ENCODE data around the gene ELL2.
"Not testable (repeated sequence)": the region's sequence is repeated elsewhere in the genome, so short reads cannot be mapped to it uniquely, and the experiment has no call there.

ELL2 gene

DNA sequence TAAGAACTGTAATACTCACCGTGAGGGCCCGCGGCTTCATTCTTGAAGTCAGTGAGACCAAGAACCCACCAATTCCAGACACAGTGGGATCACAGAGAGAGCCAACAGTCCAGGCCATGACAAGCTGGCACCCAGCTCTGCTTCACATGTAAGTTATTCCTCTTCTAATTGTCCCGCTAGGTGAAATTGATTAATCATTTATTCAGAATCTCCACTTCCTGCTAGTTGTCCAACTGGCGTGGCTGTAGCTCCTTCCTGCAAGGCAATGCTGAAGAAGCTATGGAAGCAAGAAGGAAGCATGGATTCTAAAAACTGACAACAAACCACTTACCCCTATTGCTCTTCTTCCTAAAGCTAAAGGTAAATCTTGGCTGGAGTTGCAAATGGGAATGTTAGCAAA, 109.1 kb downstream of the ELL2 start:
- TF ChIP-seq ZNF8 (CRISPR knock-in tag; IDR thresholded peaks at IDR 0.05) (no peak), RARB (CRISPR knock-in tag; IDR thresholded peaks at IDR 0.05) (no peak), TCF4 (CRISPR knock-in tag; IDR thresholded peaks at IDR 0.05; ENCODE audit: borderline replicate concordance) (no peak), ZC3H10 (CRISPR knock-in tag; IDR thresholded peaks at IDR 0.05) (no peak), SNAI2 (CRISPR knock-in tag; IDR thresholded peaks at IDR 0.05) (no peak), CSDC2 (CRISPR knock-in tag; IDR thresholded peaks at IDR 0.05) (no peak), TOX (CRISPR knock-in tag; IDR thresholded peaks at IDR 0.05; ENCODE audit: borderline replicate concordance) (no peak), ZFP30 (CRISPR knock-in tag; IDR thresholded peaks at IDR 0.05) (no peak), GLIS3 (CRISPR knock-in tag; IDR thresholded peaks at IDR 0.05) (no peak)
- TF ChIP-seq, protein P1, sequence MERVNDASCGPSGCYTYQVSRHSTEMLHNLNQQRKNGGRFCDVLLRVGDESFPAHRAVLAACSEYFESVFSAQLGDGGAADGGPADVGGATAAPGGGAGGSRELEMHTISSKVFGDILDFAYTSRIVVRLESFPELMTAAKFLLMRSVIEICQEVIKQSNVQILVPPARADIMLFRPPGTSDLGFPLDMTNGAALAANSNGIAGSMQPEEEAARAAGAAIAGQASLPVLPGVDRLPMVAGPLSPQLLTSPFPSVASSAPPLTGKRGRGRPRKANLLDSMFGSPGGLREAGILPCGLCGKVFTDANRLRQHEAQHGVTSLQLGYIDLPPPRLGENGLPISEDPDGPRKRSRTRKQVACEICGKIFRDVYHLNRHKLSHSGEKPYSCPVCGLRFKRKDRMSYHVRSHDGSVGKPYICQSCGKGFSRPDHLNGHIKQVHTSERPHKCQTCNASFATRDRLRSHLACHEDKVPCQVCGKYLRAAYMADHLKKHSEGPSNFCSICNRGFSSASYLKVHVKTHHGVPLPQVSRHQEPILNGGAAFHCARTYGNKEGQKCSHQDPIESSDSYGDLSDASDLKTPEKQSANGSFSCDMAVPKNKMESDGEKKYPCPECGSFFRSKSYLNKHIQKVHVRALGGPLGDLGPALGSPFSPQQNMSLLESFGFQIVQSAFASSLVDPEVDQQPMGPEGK (CRISPR knock-in tag; IDR thresholded peaks at IDR 0.05; ENCODE audit: borderline replicate concordance) = no peak
- TF ChIP-seq, protein P2, sequence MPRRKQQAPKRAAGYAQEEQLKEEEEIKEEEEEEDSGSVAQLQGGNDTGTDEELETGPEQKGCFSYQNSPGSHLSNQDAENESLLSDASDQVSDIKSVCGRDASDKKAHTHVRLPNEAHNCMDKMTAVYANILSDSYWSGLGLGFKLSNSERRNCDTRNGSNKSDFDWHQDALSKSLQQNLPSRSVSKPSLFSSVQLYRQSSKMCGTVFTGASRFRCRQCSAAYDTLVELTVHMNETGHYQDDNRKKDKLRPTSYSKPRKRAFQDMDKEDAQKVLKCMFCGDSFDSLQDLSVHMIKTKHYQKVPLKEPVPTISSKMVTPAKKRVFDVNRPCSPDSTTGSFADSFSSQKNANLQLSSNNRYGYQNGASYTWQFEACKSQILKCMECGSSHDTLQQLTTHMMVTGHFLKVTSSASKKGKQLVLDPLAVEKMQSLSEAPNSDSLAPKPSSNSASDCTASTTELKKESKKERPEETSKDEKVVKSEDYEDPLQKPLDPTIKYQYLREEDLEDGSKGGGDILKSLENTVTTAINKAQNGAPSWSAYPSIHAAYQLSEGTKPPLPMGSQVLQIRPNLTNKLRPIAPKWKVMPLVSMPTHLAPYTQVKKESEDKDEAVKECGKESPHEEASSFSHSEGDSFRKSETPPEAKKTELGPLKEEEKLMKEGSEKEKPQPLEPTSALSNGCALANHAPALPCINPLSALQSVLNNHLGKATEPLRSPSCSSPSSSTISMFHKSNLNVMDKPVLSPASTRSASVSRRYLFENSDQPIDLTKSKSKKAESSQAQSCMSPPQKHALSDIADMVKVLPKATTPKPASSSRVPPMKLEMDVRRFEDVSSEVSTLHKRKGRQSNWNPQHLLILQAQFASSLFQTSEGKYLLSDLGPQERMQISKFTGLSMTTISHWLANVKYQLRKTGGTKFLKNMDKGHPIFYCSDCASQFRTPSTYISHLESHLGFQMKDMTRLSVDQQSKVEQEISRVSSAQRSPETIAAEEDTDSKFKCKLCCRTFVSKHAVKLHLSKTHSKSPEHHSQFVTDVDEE (CRISPR knock-in tag; IDR thresholded peaks at IDR 0.05) = no peak

DNA sequence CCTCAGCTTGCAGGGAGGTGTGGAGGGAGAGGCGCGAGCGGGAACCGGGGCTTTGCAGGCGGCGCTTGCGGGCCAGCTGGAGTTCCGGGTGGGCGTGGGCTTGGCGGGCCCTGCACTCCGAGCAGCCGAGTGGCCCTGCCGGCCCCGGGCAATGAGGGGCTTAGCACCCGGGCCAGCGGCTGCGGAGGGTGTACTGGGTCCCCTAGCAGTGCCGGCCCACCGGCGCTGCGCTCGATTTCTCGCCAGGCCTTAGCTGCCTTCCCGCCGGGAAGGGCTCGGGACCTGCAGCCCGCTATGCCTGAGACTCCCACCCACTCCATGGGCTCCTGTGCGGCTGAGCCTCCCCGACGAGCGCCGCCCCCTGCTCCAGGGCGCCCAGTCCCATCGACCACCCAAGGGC, 110.5 kb downstream of the ELL2 start:
- ATAC-seq = not testable (repeated sequence)

More for the DNA sequence above, 109.1 kb downstream of the ELL2 start:
- no peak for ATAC-seq

DNA sequence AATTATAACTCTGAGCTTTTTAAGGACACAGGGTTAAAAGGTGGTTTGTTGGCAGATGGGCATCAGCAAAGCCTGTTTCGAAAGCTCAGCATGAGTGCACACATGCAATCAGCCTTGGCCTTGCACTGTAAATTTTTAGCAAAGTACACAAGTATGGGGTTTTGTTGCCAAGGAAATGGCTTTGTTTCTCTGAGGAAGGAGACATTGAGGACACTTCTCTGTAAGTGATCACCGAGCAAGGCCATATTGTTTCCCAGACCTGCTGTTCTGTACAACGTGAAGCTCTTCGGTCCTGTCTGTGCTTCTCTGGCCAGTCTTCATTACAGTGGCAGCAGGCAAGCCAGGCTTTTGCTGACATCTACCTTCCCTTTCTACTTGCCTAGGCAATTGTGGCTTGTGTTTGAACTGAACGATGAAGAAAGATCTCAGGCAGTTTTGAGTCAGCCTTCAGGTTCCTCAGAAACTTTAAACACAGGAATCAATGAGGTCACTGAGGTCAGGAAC, 111.2 kb downstream of the ELL2 start:
- ATAC-seq = no peak

DNA sequence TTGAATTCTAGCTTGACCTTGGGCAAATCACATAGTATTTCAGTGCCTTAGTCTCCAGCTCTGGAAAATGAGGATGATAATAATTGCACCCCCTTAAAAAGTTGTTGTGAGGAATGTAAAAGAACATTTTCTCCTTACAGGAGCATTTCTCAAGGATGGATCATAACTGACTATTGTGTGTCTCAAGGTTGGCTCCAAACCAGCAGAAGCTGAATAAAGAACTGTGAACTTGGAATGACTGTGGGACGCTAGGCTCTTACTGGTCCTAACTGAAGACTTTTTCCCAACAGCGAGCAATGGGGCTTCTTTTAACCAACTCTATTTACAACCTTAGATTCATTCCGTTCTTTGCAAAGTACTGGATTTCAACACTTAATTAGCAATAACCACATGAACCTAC, 113.0 kb downstream of the ELL2 start:
- TF ChIP-seq, protein P3, sequence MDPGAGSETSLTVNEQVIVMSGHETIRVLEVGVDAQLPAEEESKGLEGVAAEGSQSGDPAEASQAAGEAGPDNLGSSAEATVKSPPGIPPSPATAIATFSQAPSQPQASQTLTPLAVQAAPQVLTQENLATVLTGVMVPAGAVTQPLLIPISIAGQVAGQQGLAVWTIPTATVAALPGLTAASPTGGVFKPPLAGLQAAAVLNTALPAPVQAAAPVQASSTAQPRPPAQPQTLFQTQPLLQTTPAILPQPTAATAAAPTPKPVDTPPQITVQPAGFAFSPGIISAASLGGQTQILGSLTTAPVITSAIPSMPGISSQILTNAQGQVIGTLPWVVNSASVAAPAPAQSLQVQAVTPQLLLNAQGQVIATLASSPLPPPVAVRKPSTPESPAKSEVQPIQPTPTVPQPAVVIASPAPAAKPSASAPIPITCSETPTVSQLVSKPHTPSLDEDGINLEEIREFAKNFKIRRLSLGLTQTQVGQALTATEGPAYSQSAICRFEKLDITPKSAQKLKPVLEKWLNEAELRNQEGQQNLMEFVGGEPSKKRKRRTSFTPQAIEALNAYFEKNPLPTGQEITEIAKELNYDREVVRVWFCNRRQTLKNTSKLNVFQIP (CRISPR knock-in tag; IDR thresholded peaks at IDR 0.05; ENCODE audit: borderline replicate concordance, low read depth) = no peak
- no peak for TF ChIP-seq ZNF565 (CRISPR knock-in tag; conservative IDR thresholded peaks at IDR 0.05; ENCODE audit: low read depth)
- no peak for TF ChIP-seq ARNTL (CRISPR knock-in tag; IDR thresholded peaks at IDR 0.05; ENCODE audit: borderline replicate concordance, low read depth)
- TF ChIP-seq, protein P4, sequence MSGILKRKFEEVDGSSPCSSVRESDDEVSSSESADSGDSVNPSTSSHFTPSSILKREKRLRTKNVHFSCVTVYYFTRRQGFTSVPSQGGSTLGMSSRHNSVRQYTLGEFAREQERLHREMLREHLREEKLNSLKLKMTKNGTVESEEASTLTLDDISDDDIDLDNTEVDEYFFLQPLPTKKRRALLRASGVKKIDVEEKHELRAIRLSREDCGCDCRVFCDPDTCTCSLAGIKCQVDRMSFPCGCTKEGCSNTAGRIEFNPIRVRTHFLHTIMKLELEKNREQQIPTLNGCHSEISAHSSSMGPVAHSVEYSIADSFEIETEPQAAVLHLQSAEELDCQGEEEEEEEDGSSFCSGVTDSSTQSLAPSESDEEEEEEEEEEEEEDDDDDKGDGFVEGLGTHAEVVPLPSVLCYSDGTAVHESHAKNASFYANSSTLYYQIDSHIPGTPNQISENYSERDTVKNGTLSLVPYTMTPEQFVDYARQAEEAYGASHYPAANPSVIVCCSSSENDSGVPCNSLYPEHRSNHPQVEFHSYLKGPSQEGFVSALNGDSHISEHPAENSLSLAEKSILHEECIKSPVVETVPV (CRISPR knock-in tag; IDR thresholded peaks at IDR 0.05) = no peak
- TF ChIP-seq PPARA (CRISPR knock-in tag; IDR thresholded peaks at IDR 0.05; ENCODE audit: borderline replicate concordance) = no peak
- no peak for TF ChIP-seq ISL1 (CRISPR knock-in tag; IDR thresholded peaks at IDR 0.05)
- TF ChIP-seq RARB (CRISPR knock-in tag; IDR thresholded peaks at IDR 0.05) = no peak
- no peak for TF ChIP-seq GLIS3 (CRISPR knock-in tag; IDR thresholded peaks at IDR 0.05)
- no peak for ATAC-seq

More for the DNA sequence above, 111.2 kb downstream of the ELL2 start:
- TF ChIP-seq GLIS3 (CRISPR knock-in tag; IDR thresholded peaks at IDR 0.05) (no peak), RARB (CRISPR knock-in tag; IDR thresholded peaks at IDR 0.05) (no peak), ZFP30 (CRISPR knock-in tag; IDR thresholded peaks at IDR 0.05) (no peak)
- TF ChIP-seq, protein P3 (CRISPR knock-in tag; IDR thresholded peaks at IDR 0.05; ENCODE audit: borderline replicate concordance, low read depth) = no peak
